Loucy (cell line): Measurements from ENCODE around the gene ATP6V1G1.

Experiments used
- H2AFZ ChIP-seq: fragments of 200-600 bp; sonication (generic); 2 replicates; pipeline ENCODE4 v1.6.0; 2016; ENCODE audit warnings: antibody characterized with exemption, mild to moderate bottlenecking, low read length, moderate library complexity
- H3F3A ChIP-seq: fragments of 200-600 bp; 2 replicates; pipeline ENCODE4 v1.6.0; 2016; ENCODE audit warnings: antibody characterized with exemption, low read depth, mild to moderate bottlenecking
- H3K27me3 ChIP-seq: fragments of 200-600 bp; sonication (generic); 2 replicates; pipeline ENCODE4 v1.6.1; 2014; ENCODE audit warnings: low read length, mild to moderate bottlenecking; ENCODE audit not compliant: insufficient read depth, poor library complexity, severe bottlenecking
- H3K36me3 ChIP-seq: fragments of 200-600 bp; sonication (generic); 2 replicates; pipeline ENCODE4 v1.6.1; 2016; ENCODE audit warnings: low read length; ENCODE audit not compliant: insufficient read depth
- H3K4me1 ChIP-seq: fragments of 200-600 bp; sonication (generic); 2 replicates; pipeline ENCODE4 v1.5.1; 2014; ENCODE audit warnings: low read length, mild to moderate bottlenecking; ENCODE audit not compliant: insufficient read depth, poor library complexity, severe bottlenecking
- H3K4me2 ChIP-seq: fragments of 200-600 bp; sonication (generic); 2 replicates; pipeline ENCODE4 v1.6.0; 2014; ENCODE audit warnings: antibody characterized with exemption, low read length, low read depth, mild to moderate bottlenecking; ENCODE audit not compliant: poor library complexity, severe bottlenecking
- H3K4me3 ChIP-seq: fragments of 200-600 bp; sonication (generic); 2 replicates; pipeline ENCODE4 v1.5.1; 2014; ENCODE audit warnings: low read length, mild to moderate bottlenecking, mixed read lengths; ENCODE audit not compliant: poor library complexity, severe bottlenecking
- H3K79me2 ChIP-seq: fragments of 200-600 bp; sonication (generic); 2 replicates; pipeline ENCODE4 v1.6.1; 2014; ENCODE audit warnings: low read length; ENCODE audit not compliant: insufficient read depth
- H3K9ac ChIP-seq: fragments of 200-600 bp; sonication (generic); 2 replicates; pipeline ENCODE4 v1.6.0; 2014; ENCODE audit warnings: mild to moderate bottlenecking, low read depth, low read length, moderate library complexity; ENCODE audit not compliant: poor library complexity, severe bottlenecking
- H3K9me2 ChIP-seq: fragments of 200-600 bp; sonication (generic); replicated peaks from 2 replicates; pipeline ENCODE4 v1.6.1; 2016; ENCODE audit warnings: low read depth, low read length, mixed read lengths
- H3K9me3 ChIP-seq: fragments of 200-600 bp; sonication (generic); 2 replicates; pipeline ENCODE4 v1.6.1; 2014; ENCODE audit warnings: mild to moderate bottlenecking, antibody characterized with exemption, low read length, low read depth; ENCODE audit not compliant: insufficient read depth
- H4K20me1 ChIP-seq: fragments of 200-600 bp; sonication (generic); 2 replicates; pipeline ENCODE4 v1.6.0; 2014; ENCODE audit warnings: antibody characterized with exemption, low read length, mild to moderate bottlenecking; ENCODE audit not compliant: insufficient read depth, poor library complexity, severe bottlenecking
- EZH2phosphoT487 ChIP-seq: fragments of 200-600 bp; IDR thresholded peaks from 2 replicates; pipeline ENCODE4 v1.6.1; 2018; ENCODE audit warnings: antibody characterized with exemption, mild to moderate bottlenecking, moderate library complexity, borderline replicate concordance
- TF ChIP-seq, protein P1 (sequence below): fragments of 200-600 bp; sonication (generic); conservative IDR thresholded peaks from 2 replicates; pipeline ENCODE4 v1.5.1; 2014; ENCODE audit warnings: mild to moderate bottlenecking, antibody characterized with exemption, low read length

The ATP6V1G1 gene

GRCh38 chr9:114570742-114571141 lies 16.8 kb upstream of the ATP6V1G1 start:
- Histone ChIP-seq H3K9me2 (no peaks in the 10 kb centered on the region), H3K36me3 (no peaks in the 10 kb centered on the region), H3K27me3 (no peaks in the 10 kb centered on the region), H3K79me2 (no peaks in the 10 kb centered on the region), H3F3A (no peaks in the 10 kb centered on the region), H2AFZ (no peak overlapping the region), H3K4me3 (no peak overlapping the region), H4K20me1 (no peaks in the 10 kb centered on the region), H3K9me3 (no peaks in the 10 kb centered on the region), H3K9ac (no peak overlapping the region), H3K4me2 (no peak overlapping the region), H3K4me1 (no peaks in the 10 kb centered on the region)
- TF ChIP-seq EZH2phosphoT487: no peak
- TF ChIP-seq, protein P1, sequence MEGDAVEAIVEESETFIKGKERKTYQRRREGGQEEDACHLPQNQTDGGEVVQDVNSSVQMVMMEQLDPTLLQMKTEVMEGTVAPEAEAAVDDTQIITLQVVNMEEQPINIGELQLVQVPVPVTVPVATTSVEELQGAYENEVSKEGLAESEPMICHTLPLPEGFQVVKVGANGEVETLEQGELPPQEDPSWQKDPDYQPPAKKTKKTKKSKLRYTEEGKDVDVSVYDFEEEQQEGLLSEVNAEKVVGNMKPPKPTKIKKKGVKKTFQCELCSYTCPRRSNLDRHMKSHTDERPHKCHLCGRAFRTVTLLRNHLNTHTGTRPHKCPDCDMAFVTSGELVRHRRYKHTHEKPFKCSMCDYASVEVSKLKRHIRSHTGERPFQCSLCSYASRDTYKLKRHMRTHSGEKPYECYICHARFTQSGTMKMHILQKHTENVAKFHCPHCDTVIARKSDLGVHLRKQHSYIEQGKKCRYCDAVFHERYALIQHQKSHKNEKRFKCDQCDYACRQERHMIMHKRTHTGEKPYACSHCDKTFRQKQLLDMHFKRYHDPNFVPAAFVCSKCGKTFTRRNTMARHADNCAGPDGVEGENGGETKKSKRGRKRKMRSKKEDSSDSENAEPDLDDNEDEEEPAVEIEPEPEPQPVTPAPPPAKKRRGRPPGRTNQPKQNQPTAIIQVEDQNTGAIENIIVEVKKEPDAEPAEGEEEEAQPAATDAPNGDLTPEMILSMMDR: no peak

DNA sequence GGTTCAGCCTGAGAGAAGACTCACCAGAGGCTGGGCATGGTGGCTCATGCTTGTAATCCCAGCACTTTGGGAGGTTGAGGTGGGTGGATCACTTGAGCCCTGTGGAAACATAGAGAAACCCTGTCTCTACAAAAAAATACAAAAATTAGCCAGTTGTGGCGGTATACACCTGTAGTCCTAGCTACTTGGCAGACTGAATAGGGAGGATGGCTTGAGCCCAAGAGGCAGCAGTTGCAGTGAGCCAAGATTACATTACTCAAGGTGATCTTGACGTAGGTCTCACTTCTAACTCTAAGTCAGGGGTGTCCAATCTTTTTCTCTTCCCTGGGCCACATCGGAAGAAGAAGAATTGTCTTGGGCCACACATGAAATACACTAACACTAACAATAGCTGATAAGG lies 16.2 kb upstream of the ATP6V1G1 start:
- Histone ChIP-seq H3K79me2 (no peaks in the 10 kb centered on the region), H3K27me3 (no peaks in the 10 kb centered on the region), H4K20me1 (no peaks in the 10 kb centered on the region), H3K4me2 (no peak overlapping the region), H3K9me2 (no peaks in the 10 kb centered on the region), H2AFZ (no peak overlapping the region), H3F3A (no peaks in the 10 kb centered on the region), H3K4me3 (no peak overlapping the region), H3K9ac (no peak overlapping the region), H3K36me3 (no peaks in the 10 kb centered on the region), H3K4me1 (no peaks in the 10 kb centered on the region), H3K9me3 (no peaks in the 10 kb centered on the region)
- TF ChIP-seq EZH2phosphoT487: no peak
- TF ChIP-seq, protein P1: no peak

DNA sequence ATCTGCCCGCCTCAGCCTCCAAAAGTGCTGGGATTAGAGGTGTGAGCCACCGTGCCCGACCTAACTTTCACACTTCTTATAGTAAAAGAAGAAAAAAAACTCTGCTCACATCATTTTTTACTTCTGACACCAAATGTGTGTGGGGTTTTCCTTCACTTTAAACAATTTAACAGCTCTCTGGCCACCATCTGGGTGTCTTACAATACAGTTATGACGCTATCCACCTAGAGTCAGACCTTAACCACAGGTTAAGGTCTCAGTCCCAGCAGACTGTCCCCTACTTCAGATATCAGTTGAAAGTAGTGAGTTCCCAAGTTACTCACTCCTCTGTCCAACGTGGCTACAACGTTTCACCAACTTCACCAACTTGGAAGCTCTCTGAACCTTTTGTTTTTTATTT lies 15.4 kb upstream of the ATP6V1G1 start:
- Histone ChIP-seq H3K27me3 (no peaks in the 10 kb centered on the region), H3F3A (no peaks in the 10 kb centered on the region), H3K9me2 (no peaks in the 10 kb centered on the region), H3K4me3 (no peak overlapping the region), H3K4me2 (no peak overlapping the region), H3K4me1 (no peaks in the 10 kb centered on the region), H2AFZ (no peak overlapping the region), H3K79me2 (no peaks in the 10 kb centered on the region), H3K9ac (no peak overlapping the region), H3K36me3 (no peaks in the 10 kb centered on the region), H4K20me1 (no peaks in the 10 kb centered on the region), H3K9me3 (no peaks in the 10 kb centered on the region)
- no peak for TF ChIP-seq EZH2phosphoT487
- TF ChIP-seq, protein P1: no peak
